Iris pigment epithelial cell (primary cell): Measurements from ENCODE around the gene MYL3.

Experiments
- DNase-seq: peaks from one replicate; pipeline ENCODE4 v3.0.0-alpha.2; 2011; ENCODE audit warnings: low read depth

The MYL3 gene

GRCh38 chr3:46883054-46883829 is 20.0 kb upstream of the MYL3 start:
- DNase-seq, result peak; percentile 36

- DNase-seq, result peak; percentile 31
Measured at GRCh38 chr3:46882377-46883053, 19.3 kb upstream of the MYL3 start.

DNA sequence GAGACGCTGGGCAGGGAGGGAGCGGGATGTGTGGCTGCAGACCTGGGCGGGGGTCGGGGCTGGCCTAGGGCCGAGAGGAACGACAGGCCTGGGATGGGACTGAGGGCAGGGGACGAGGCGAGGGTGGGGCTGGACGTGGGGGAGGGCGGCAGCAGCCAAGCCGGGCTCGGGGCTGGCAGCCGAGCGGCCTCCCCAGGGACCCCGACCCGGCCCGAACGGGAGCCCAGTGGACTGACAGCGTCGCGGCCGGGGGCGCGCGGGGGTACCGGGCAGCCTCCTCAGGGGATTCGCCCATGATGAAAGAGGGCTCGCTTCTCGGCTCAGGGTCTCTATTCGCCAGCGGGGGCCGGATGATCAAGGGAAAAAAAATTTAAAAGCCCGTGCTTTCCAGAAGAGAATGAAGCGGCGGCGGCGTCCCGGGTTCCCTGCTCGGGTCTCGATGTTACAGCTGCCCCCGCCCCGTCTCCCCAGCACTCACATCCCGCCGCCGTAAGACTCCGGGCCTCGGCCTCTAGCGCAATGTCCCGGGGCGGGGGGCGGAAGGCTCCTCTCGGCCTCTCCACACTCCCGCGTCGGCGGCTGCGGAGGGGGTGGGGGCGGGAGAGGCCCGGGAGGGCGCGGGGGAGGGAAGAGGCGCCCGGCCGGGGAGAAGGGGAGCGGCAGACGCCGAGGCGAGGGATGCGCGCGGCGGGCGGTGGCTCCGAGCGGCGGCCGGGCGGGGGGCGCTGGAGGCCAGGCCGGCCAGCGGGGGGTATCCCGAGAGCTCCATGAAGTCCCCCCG is 18.5 kb upstream of the MYL3 start:
- no peak for DNase-seq

DNA sequence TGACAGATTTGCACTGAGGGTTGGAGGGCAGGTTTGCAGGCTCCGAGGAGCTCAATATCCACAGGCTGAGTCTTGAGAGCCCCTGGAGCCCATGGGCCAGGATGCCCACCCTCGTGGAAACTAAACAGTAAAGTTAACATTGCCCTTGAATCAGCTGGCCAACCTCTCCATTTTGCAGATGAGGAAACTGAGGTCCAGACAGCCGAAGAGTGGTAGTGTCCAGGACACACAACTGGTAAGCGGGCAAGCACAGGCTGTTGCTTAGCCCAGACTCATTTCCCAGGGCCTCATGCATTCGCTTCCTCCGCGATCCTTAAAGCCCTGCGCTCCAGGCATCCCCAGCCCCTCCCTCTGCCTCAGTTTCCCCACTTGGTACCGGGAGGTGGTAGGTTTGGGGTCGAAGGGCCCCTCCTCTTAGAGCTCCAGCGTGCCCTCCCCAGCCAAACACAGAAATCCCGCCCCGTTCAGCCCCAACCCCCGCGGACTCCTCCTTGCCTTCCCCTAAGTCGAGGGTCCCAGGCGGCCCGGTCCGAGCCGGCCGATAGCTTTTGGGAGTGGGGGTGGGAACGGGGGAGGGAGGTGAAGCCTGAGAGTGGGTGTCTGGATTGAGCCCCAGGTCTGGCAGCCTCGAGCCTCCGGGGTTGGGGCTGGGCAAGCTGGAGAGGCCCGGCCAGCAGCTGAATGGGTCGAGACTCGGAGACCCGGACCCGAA is 17.8 kb upstream of the MYL3 start:
- no peak for DNase-seq

- no peak for DNase-seq
Measured at GRCh38 chr3:46878781-46879436, 15.7 kb upstream of the MYL3 start.

GRCh38 chr3:46877406-46878125 is 14.3 kb upstream of the MYL3 start, which contains the start of gene PTH1R:
Gene PTH1R, plus strand, starts transcription at chr3:46877721. Its CDS starts 5,839 bp downstream, at chr3:46883560.
- DNase-seq, result no peak

GRCh38 chr3:46876313-46877300 is 13.4 kb upstream of the MYL3 start:
- DNase-seq, result no peak

- no peak for DNase-seq
Measured at GRCh38 chr3:46875560-46875959, 12.3 kb upstream of the MYL3 start.

GRCh38 chr3:46874430-46874829 is 11.2 kb upstream of the MYL3 start:
- no peak for DNase-seq

DNA sequence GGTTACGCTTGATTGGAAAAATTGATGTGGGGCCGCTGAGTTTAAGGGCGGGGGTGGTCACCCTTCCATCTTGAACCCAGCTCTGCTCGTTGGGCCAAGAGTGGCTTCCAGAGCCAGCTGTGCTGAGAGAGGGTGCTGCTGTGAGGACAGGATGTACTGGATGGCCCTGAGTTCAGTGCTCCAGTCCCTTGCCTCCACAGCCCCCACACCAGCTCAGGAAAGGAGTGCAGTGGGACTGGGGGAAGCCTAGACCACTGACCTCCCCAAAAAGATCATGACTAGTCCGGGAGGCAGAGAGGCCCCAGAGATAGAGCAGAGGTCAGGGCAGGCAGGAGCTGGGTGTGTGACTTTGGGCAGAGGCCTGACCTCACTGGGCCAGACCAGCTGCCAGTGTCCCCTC is 10.3 kb upstream of the MYL3 start:
- DNase-seq, result no peak

- DNase-seq, result no peak
Measured at GRCh38 chr3:46871222-46871621, 8.0 kb upstream of the MYL3 start.

DNA sequence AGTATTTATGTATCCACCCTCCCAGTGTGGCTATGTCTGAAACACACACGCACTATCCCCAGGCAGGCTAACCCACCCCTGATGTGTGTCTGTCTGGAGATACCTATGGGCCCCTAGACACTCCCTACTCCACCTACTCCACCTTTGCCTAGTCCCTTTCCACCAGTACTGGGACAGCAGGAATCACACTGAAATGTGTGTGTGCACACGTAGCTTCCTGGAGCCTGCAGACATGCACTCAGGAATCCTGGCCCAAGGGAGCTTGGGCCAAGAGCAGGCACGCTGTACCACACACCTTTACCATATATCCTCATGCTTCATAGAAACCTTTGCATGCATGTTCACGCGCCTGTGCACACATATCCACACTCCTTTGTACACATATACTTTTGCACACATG is 7.4 kb upstream of the MYL3 start:
- no peak for DNase-seq

GRCh38 chr3:46869440-46869839 is 6.2 kb upstream of the MYL3 start:
- DNase-seq, result no peak

GRCh38 chr3:46868948-46869347 is 5.7 kb upstream of the MYL3 start:
- DNase-seq, result no peak

DNA sequence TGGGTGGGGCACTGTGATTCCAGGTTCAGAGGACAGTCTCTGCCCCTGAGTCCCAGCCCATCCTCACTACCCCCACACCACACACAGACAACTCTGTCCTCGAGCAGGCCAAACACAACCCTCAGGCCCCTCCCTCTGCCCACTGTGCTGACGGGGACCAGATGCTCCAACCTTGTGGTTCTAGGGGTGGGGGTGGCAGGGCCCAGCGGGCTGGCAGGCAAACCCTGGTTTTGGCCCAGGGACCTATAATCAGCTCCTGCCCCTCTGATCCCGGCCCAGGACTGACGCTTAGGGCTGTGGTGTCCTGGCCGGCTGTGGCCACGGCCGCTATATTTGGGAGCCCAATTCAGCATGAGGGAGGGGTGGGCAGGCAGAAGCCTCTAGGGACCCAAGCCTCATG is 5.0 kb upstream of the MYL3 start:
- no peak for DNase-seq

- no peak for DNase-seq
Measured at GRCh38 chr3:46867550-46867898, 4.3 kb upstream of the MYL3 start.

DNA sequence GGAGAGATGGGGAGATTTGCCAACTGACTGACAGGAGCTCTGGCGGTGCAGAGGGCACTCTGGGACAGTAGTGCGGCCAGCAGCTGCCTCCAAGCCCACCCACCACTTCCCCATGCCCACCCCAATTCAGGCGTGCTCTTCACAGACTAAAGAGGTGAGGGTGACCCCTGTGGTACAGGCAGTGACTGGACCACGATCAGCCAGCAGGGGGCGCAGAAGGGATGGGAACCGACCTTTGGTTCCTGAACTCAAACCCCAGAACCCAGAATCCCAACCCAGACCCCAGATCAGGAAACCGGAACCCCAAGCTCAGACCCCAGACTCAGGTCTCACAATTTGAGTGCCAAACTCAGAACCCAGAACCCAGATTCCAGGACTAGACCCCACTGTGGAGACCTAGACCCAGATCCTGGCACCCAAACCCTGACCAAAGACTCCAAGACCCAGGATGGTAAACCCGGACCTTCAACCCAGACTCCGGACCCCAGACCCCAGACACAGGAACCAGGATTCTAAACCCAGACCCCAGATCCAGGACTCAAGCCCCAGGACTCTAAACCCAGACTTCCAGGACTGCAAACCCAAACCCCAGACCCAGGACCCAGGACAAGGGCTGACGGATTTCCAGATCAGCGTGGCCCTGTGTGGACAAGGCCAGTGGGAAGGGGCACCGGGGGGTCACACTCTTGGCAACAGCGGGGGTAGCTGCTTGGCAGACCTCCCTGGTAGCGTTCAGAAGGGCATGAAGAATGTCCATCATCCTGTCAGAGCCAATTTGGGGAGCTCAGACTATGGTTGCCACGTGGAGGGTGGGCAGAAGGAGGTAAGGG is 3.7 kb upstream of the MYL3 start:
- peak; percentile 31 for DNase-seq

GRCh38 chr3:46866032-46866595 is 2.9 kb upstream of the MYL3 start:
- DNase-seq, result no peak

DNA sequence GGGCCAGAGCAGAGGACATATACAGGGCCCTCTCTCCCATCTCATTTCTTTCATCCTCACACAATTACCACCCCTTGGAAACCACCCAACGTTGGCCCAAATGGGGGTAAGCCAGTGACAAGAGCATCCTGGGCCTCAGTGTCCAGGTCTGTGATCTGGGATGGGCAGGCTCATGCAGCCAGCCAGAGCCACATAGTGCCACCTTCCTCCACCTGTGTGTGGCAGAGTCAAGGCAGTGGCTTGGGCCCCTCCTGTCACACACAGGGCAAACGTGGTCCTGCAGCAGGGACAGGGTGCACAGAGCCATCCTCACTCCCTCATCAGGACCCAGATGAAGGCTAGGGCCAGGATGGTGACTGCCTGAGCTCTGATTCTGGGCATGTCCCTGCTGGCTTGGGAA is 2.3 kb upstream of the MYL3 start:
- DNase-seq, result no peak
